IPS-NIHi11 (cell line): Measurements from ENCODE around the gene NEMP2.

ENCODE experiments used
- DNase-seq: peaks from one replicate; pipeline ENCODE4 v3.0.0; 2012; ENCODE audit warnings: mixed read lengths, low spot score

Gene NEMP2

GRCh38 chr2:190457256-190457655, 77.3 kb downstream of the NEMP2 start:
- no peak for DNase-seq

DNA sequence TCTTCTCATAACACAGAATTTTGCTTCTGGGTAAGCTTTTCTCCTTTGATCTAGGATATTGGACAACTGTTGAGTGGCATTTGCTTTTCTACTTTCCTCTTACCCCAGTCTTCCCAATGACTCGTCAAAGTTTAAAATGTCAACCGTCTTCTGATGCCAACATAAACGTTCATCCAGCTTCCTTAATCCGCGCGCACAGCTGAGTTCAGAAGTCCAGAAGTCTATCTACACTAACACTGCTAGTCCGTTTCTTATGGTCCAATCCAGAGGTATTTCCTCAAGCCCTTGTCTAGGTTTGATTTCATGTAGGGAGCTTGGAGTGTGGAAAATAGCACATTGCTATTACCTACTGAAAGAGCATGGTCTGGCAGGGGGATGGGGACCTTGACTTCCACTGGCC, 77.7 kb downstream of the NEMP2 start:
- no peak for DNase-seq

DNA sequence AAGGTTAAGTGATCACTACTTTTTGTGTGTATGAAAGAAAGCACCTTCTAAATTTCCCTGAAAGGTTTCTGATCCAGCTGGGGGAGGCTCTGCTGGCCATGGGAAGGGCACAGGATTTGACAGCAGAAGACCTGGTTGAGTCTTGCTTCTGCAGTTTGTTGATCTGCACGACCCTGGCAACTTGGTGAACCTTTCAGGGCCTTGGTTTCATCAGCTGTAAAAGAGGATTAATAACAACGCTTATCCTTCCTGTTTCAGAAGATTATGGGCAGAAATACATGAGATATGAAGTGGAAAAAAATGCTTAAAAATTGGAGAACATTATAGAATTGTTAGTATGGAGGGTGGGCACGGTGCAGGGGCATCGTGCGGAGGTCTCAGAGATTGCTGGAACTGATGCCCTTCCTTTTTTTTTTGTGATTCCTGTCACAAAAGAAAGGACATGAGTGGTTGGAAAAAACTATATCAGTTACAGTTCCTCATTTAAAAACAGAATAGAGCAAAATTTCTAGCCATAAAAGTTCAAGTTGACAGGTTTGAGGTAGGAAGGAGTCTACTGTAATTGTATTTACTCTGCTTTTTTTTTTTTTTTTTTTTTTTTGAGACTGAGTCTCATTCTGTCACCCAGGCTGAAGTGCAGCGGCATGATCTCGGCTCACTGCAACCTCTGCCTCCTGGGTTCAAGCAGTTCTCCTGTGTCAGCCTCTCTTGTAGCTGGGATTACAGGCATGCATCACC, 79.0 kb downstream of the NEMP2 start:
- no peak for DNase-seq

- no peak for DNase-seq
These were observed 79.7 kb downstream of the NEMP2 start for GRCh38 chr2:190454795-190455194.
